Measurements from ENCODE around the gene FGF6.

DNA sequence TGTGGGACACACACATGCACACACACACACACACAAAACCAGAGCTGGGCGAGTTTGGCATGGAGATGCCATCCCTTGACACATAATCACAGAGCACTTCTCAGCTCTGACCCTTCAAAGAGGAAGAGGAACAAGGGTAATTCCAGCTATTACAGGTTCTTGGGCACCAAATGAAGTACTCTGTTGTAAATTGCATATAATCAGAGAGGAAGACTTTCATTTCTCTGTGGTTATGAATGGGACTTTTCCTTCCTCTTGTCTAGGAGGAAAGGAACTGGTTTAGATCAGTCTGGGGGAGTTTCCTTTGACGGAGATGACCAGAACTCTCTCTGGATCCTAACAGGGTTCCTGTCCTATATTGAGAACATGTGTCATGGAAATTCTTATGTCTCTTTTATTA lies 26.4 kb upstream of the FGF6 start:
- no peak for TF ChIP-seq ELF4 (IDR thresholded peaks at IDR 0.05)
- TF ChIP-seq L3MBTL2 (conservative IDR thresholded peaks at IDR 0.05), result no peak
- no peak for TF ChIP-seq TARDBP (IDR thresholded peaks at IDR 0.05)
- TF ChIP-seq SUZ12 (IDR thresholded peaks at IDR 0.05), result no peak
- no peak for TF ChIP-seq NFRKB (IDR thresholded peaks at IDR 0.05)
- TF ChIP-seq SP1 (IDR thresholded peaks at IDR 0.05), result no peak
- no peak for TF ChIP-seq FOXA1 (IDR thresholded peaks at IDR 0.05)
- no peak for TF ChIP-seq BHLHE40 (IDR thresholded peaks at IDR 0.05; ENCODE audit: borderline replicate concordance)
- no peak for TF ChIP-seq FOXM1 (IDR thresholded peaks at IDR 0.05; ENCODE audit: borderline replicate concordance)
- no peak for TF ChIP-seq ARNT (IDR thresholded peaks at IDR 0.05)
- TF ChIP-seq ZNF384 (IDR thresholded peaks at IDR 0.05), result no peak
- TF ChIP-seq HDGF (IDR thresholded peaks at IDR 0.05; ENCODE audit: borderline replicate concordance), result no peak
